ENCODE data around the gene HNRNPL.
"Not testable (repeated sequence)": the region's sequence is repeated elsewhere in the genome, so short reads cannot be mapped to it uniquely, and the experiment has no call there.

HNRNPL gene

DNA sequence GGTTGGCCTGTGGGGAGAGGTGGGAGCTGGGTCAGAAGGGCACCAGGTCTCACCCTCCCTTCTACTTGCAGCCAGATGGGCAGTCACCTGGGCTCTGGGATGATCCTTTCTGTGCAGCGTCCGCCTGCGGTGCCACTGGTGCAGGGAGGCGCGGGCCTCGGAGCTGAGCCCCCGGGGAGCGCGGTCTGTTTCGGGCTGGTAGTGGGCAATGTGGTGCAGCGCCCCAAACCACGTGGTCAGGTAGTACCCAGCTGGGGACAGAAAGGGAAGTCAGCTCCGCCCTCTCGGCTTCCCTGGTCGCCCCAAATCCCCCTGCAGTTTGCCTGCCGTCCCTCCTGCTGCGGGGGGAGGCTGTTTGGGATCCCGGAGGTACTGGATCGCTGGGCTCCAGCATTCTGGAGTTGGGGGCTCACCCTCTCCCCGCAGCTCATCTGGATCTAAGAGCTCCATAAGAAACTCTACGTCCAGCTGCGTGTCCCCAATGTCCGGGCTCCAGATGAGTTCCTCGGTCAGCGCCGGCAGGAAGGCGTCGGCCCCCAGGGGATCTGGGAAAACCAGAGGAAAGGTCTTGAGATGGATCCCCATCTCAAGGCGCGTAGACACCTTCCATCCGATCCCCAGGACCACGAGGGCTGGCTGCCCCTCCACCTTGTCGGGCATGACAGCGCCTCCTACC lies 19.5 kb upstream of the HNRNPL start:
- DNase-seq, result no peak

DNA sequence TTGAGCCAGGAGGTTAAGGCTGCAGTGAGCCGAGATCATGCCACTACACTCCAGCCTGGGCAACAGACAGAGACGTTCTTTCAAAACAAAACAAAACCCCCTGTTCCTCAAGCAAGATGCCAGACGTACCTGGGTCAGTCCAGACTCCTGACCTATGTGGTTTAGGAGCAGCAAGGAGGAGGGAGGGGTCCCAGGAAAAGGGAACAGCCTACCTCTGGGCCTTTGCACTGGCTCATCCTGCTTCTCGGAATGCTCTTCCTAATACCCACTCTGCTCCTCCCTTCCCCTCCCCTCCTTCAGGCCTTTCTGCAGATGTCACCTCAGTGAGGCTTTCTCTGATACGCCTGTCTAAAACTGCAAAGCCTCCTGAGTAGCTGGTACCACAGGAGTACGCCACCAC lies 18.8 kb upstream of the HNRNPL start:
- no peak for DNase-seq

DNA sequence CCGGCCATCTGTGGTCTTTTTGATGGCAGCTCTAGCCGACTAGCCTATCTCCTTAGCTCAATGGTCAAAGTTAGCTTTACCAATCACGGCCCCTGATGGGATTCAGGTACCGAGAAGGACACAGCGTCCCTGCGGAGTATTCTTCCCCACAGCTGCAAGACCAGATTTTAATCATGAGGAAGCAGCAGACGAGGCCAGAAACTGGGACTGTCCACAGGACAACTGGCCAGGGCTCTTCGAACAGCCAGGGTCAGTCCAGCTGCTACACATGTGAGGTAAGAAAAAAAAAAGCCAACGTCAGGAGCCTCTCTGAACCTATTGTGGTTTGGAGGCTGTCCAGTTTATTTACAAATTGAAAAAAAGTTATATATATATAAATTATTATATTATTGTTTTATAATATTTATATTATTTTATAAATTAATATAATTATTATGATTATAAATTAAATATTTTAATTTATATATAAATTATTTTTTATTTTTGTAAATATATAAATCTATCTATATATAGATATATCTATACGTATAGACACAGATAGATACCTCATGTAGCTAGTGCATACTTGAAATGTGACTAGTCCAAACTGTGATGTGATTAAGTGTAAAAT lies 17.5 kb upstream of the HNRNPL start:
- DNase-seq, result no peak

DNA sequence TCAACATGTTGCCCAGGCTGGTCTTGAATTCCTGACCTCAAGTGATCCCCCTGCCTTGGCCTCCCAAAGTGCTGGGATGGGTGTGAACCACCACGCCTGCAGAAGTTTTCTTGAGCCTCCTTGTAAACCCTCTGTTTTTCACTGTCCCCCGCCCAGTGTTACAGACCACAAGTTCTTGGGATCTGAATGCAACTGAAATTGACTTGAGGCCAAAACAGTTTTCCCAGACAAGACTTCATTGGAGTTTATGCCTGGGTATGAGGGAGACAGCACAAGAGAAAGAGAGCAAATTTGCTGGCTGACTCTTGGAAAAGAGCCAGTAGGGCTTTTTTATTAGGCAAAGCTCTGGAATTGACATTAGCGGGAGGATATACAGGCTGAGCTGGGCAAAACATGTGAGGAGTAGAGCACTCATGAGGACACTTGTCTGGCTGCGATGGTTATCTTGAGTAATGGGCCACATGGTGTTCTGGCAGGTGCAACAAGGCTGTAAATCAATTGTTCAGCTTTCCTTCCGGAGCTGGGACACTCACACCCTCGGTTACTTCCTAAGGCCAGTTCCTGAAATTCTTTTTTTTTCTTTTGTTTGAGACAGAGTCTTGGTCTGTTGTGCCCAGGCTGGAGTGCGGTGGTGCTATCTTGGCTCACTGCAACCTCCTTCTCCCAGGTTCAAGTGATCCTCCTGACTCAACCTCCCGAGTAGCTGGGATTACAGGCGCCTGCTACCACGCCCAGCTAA lies 12.7 kb upstream of the HNRNPL start:
- no peak for DNase-seq

DNA sequence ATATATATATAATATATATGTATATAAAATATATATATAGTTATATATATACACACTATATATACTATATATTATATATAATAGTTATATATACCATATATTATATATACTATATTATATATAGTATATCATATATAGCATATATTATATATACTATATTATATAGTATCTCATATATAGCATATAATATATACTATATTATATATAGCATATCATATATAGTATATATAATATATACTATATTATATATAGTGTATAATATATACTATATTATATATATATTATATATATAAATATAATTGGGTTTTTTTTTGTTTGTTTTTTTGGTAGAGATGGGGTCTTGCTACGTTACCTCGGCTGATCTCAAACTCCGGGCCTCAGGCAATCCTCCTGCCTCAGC lies 11.6 kb upstream of the HNRNPL start:
- DNase-seq, result no peak

DNA sequence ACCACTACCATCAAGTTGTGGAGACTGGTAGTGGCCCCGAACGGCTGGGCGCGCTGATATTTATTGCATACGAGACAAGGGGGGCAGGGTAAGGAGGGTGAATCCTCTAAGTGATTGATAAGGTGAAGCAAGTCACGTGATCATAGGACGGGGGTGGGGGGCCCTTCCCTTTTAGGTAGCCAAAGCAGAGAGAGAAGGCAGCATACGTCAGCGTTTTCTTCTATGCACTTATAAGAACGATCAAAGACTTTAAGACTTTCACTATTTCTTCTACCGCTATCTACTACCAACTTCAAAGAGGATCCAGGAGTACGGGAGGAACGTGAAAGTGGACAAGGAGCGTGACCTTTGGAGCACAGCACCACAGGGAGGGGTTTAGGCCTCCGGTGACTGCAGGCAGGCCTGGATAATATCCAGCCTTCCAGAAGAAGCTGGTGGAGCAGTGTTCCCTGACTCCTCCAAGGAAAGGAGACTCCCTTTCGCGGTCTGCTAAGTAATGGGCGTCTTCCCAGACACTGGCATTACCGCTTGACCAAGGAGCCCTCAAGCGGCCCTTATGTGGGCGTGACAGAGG lies 9.9 kb upstream of the HNRNPL start:
- not testable (repeated sequence) for DNase-seq

DNA sequence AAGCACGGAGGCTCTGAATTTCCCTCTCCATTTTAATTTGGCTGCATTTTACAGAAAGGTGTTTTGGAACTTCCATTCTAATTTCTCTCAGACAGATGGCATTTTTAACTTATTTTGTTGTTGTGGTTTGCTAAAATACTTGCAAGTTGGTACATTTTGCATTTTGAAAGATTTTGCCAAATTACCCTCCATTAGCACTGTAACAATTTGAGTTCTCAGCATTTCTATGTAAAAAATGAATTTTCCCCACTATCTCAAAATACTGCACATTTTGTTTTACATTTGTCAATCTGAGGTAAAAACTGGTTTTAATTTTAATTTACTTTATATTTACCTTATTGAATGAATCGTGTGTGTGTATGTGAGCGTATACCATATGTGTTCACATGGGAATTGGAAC lies 7.0 kb upstream of the HNRNPL start:
- no peak for DNase-seq

DNA sequence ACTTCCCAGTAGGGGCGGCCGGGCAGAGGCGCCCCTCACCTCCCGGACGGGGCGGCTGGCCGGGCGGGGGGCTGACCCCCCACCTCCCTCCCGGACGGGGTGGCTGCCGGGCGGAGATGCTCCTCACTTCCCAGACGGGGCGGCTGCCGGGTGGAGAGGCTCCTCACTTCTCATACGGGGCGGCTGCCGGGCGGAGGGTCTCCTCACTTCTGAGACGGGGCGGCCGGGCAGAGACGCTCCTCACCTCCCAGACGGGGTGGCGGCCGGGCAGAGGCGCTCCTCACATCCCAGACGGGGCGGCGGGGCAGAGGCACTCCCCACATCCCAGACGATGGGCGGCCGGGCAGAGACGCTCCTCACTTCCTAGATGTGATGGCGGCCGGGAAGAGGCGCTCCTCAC lies 6.0 kb upstream of the HNRNPL start:
- not testable (repeated sequence) for DNase-seq

DNA sequence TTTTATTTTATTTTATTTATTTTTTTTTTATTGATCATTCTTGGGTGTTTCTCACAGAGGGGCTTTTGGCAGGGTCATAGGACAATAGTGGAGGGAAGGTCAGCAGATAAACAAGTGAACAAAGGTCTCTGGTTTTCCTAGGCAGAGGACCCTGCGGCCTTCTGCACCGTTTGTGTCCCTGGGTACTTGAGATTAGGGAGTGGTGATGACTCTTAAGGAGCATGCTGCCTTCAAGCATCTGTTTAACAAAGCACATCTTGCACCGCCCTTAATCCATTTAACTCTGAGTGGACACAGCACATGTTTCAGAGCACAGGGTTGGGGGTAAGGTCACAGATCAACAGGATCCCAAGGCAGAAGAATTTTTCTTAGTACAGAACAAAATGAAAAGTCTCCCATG lies 5.2 kb upstream of the HNRNPL start:
- not testable (repeated sequence) for DNase-seq

DNA sequence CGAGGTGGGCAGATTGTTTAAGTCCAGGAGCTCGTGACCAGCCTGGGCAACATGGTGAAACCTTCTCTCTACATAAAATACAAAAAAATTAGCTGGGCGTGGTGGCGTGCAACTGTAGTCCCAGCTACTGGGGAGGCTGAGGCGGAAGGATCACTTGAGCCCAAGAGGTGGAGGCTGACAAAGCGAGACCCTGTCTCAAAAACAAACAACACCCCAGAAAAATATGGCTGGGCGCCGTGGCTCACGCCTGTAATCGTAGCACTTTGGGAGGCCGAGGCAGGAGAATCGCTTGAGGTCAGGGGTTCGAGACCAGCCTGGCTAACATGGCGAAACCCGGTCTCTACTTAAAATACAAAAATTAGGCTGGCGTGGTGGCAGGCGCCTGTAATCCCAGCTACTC lies 3.4 kb upstream of the HNRNPL start:
- DNase-seq, result no peak

DNA sequence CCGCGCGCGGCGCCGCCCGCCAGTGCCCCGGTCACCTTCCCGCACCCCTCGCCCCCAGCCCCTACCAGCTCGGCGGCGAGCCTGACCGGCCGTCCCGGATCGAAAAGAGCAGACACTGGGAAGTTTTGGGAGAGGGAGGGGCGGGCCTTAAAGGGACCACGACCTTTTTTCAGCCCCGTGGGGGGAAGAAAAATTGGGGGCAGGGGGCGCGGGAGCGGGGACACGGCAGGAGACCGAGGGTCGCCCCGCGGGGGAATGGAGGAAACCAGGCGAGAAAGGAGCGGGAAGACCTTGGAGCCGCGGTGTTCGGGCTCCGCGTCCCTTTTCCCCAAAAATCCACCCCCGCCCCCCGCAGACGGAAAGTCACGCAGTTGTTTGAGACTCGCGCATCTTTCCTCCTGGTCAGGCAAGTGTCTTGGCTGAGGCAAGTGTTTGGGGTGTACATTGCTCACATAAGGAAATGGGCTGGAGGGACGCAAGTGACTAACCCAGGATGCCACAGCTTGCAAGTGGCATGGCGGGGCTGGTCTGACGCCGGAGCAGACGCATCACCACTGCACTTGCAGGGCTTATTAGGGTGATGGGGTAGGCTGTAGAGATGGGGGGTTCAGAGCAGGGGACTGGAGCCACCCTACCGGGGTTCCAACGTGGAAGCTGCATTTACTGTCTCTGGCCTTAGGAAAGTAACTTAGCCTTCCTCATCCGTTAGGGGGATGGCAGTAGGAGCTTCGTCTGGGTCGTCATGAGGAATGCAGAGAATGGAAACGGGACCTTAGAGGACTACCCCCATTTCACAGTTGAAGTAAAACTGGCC lies 2.7 kb upstream of the HNRNPL start:
- peak; percentile 73 for DNase-seq

DNA sequence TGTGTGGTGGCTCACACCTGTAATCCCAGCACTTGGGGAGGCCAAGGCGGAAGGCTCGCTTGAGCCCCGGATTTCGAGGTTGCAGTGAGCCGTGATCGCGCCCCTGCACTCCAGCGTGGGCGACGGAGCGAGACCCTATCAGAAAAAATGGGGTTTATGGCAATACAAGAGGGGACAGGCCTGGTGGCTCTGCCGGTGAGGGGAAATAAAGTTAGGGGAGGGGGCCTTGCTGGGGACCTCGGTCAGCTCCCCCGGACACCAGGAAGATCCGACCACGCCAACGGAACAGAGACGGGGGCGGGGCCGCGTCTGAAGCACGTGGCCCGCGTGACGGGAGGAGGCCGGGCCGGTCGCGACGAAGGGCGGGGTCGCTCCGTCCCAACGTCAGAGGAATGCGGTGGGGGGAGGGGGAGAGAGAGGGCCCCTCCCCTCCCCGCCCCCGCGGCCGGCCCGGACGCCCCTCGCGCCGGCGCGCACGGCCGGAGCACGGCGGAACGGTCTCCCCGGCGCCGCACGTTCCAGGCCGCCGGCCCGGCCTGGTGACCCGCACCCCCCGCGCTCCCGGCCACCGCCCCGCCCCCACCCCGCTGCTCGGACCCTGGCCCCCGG lies 1.9 kb upstream of the HNRNPL start:
- peak; percentile 93 for DNase-seq

DNA sequence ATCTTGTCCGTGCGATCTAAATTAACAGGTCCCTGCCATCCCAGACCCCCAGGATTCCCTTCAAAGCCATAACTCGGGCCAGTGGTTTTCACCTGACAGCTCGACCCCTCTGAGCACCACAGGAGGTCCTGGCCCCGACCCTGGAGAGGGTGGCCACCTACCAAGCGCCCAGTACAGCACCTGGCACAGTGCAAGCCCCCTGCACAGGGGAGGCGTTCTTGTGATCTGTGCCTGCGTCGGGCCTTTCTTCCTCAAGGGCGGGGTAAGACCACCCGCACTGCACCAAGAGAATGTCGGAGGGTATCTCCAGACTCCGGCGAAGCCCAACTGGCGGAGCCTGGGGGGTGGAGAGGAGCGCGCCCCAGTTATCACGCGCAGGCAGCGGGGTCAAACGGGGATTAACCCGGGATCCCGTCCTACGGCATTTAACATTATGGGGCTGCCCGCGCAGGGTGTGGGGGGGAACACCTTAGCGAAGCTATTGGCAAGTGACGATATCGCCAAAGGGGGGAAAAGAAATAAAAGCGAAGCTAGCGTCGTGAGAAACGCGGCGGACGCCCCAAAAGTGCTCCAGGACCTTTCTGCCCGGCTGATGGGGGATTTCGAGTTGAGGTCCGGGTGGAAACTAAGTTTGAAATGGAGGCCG lies 1.3 kb upstream of the HNRNPL start:
- peak; percentile 57 for DNase-seq

DNA sequence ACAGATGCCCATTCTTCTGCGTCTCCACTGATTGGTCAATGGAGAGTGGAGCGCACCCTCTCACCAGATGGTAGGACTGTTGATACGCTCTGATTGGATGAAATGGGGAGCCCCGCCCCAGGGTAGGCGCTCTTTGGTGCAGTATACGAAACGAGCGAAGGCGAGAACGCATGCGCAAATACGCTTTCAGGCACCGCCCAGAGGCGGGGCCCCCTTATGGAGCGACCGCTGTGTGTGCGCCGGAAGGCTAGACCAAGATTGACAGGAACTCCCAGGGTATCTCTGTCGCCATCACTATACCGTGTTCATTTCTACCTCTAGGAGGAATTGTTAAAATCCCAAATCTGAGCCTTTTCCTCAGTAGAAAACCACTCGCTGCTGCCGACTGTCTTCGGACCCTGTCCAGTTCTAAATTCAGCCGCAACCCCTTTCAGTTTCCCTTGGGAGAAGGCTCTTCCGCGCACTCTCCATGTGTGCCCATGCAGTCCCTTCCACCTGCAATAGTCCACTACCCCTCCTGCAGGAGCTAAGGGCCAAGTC lies 720 bp upstream of the HNRNPL start:
- no peak for DNase-seq

DNA sequence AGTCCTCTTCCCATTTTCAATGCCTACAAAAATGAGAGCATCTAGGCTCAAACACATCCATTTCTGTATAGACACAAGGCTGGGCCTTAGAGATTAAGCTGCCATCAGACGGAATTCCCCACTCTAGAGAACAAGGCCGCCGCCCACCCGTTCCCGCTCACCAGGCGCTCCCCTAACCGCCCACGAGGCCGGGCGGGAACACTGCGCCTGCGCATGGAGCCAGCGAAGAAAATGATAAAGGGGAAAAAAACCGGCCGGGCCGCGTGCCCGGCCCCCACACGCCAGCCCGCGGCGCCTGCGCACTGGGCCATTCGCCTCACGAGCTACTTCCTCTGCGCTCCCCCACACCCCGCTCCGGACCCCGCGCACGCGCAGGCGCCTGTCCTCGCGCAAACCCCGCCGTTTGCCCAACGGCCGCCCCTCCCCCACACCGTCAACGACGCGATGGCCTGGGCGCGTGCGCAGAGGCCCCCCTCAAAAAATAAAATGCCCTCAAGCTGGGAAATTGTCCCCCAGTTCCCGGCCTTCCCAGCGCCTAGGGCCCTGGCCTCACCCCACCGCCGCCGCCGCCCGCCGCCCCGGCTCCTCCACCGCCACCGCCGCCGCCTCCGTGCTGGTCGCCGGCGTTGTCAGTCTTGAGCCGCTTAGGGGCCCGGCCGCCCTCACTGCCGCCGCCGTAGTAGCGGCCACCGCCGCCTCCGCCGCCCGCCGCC lies 483 bp downstream of the HNRNPL start:
- peak; percentile 99 for DNase-seq

DNA sequence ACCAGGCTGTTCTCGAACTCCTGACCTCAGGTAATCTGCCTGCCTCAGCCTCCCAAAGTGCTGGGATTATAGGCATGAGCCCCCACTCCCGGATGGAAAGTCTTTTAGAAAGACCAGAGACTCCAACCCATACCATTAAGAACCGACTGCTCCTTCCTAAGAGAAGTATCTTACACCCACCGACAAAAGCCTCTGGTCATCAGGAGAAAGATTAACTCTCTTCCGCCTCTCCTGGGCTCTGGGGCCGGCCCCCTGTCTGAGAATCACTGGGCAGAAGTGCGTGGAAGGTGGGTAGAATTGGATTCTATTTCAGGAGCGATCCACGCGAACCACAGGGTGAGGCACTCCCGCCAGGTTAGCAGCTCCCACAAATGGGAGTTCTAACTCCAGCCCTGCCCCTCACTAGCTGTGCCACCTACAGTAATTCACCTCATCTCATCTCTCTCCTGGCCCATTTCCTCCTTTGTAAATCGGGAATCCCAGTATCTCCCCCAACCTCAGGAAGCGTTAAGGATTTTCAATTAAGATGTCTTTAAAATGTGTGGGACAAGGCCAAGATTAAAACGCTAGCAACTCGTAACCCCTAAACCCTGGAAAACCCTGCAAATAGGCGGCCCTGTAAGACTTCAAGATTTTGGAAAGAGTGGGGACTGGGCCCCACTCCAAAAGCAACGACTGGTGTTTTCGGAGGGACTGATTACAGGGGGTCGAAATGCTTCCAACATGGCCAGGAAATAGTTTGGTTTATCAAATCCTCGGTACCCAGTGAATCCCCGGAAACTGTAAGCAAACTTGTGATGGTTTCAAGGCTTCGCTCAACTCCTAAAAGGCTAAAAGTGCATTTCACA lies 1.3 kb downstream of the HNRNPL start:
- no peak for DNase-seq

DNA sequence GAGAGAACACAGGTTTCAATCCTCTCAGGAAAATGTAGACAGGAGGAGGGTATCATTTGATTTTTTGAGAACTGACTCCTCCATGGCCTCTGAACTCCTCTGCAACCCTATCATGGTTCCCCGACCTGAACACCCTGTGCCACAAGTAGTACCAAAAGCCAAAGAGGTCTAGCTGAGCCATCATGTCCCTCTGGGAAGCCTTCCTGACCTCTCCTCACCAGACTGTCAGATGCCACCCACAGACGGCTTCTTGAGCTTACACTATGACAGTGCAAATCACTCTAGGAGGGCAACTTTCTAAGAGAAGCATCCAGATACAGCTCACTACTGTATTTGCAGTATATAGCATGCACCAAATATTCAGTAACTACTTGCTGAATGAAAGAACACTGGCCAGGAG lies 3.7 kb downstream of the HNRNPL start:
- DNase-seq, result no peak

DNA sequence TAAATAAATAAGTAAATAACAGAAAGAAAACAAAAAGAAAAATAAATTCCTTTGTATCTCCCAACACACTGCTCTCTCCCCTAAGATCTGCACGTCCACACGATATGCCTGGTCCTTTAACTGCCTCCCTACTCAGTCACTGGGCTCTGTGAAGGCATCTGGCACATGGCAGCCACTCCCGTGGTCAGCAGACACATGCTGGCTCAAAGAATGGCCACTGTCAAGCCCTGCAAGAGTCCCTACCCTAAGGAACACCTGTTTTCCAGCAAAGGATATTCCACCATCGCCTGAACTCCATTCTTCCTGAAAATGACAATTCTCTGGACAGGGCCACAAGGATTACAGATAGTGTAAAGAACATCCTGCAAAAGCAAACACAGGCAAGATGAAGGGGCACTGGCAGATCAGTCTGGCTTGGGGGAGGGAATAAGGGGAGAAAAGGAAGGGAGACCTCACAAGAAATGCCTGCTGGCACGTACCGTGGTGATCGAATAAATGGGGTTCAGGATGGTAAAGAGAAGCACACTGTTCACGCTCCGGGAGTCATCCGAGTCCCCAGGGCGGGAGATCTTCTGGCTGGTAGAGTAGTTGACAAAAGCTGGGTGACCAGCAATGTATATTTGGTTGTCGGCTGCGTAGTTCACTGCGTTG lies 4.3 kb downstream of the HNRNPL start:
- no peak for DNase-seq

DNA sequence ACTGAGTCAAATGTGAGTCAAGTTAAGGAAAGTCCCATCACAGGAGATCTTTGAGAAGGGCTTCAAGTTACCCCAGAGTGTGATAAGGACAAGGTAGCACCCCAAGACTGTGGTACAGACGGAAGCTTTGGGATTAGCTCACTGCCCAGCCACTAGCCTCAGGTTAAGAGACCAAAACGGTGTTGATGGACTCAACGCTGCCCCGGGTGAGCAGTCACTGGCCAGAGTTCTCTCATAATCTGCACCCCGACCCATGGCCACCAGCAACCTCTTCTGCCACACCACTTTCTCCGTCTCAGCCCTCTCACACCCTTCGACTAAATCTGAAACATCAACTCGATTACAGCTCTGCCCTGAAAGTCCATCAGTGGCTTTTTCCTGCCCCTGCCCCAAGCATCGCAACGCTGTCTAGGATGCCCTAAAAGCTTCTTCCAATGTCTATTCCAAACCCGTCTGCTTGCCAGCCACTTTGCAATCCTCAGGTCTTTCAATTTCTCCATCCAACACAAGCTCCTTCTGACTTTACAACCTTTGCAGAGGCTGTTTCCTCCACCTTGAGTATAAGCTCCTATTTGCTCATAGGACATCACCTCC lies 5.6 kb downstream of the HNRNPL start:
- no peak for DNase-seq
